ENCODE measurements around the gene EPHA5. TPM values are rescaled to one million over a fixed set of nuclear protein-coding genes. Genes with fewer than 3 reads are reported as not detected.

EPHA5 gene
- not detected for total RNA-seq
- long read RNA-seq: 0 reads

DNA sequence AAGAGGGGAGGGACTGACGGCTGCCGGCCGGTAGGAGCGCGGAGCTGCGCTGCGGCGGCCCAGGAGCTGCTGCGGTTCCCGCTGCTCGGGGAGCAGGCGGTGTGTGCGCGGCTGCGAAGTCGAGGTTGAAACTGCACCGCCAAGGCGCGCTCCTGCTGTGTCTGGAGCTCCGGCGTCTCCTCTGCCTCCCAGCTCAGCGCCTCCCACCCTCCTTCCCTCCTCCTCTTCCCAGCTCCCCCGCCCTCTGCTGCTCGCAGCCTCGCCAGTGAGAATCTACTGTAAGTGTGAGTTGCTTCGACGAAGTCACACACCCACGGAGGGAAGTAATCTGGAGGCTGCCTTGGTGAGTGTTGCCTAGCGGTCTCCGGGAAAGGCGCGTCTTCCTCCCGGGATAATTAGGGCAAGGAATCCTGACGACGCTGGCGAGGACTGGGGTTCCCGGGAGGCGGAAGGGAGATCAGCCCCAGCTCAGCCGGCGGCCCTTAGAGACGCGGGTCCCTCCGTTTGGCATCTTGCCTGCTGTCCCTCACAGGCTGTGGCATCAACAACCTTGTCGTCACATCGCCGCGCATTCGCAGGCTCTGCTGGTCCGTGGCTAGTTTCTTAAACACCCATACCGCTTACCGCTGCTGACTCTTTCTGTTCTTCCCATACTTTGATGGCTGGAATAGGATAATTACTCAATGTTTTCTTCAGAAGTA is at the start of gene EPHA5:
Gene EPHA5, minus strand, starts transcription at position 159 of the 701 bp plus-strand sequence. CDS start 747 bp downstream, outside the sequence.
- H3K4me1 ChIP-seq: peaks cover 0 to 22% (median 0%) of the 10 kb centered on the region in 4 donors
- ATAC-seq: peak; percentile 68 to 79 (median 71)
- H3K4me3 ChIP-seq: peak within 1 kb of the TSS in 1 of 3 donors; percentile 29
- peaks cover 0 to 28% of the 10 kb centered on the region in 2 donors for H3K27me3 ChIP-seq
- H3K9me3 ChIP-seq: no peaks in the 10 kb centered on the region
- H3K36me3 ChIP-seq: no peaks in the 10 kb centered on the region
- intact Hi-C loops (cut with DNase I): no loop called here
- 5% methylated on average over 18 of the region's 51 CpGs for WGBS (ENCODE audit: insufficient coverage, low coverage, low lambda C conversion rate, missing lambda C conversion rate)
- H3K27ac ChIP-seq: no peak within 1 kb of the TSS
- TF ChIP-seq CTCF (IDR thresholded peaks at IDR 0.05) (no peak), POLR2A (IDR thresholded peaks at IDR 0.05) (no peak)
- DNase-seq: peak in 2 of 3 donors; percentile 28 to 56

DNA sequence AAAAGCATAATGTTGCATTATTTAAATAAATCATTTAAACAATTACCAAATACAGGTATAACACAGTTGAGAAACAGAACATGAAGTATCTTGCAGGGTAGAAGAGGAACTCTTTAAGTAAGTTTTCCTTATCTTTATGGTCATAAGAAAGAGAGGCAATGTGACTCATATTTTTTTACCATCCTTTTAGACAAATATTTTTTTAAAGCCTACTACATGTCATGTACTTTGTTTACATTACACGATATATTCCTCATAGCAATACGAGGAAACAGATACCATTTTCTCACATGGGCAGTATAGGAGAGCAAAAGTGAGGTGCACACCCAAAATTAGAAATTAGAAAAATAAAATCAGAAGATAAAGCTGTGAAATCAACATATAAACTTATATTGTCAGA is 49.3 kb upstream of the EPHA5 start:
- TF ChIP-seq POLR2A (IDR thresholded peaks at IDR 0.05) (no peak), CTCF (IDR thresholded peaks at IDR 0.05) (no peak)
- no peak for DNase-seq
- 36% methylated on average over 2 of the region's 2 CpGs for WGBS (ENCODE audit: insufficient coverage, low coverage, low lambda C conversion rate, missing lambda C conversion rate)
- no peak overlapping the region for H3K4me3 ChIP-seq
- ATAC-seq: no peak
- H3K36me3 ChIP-seq: no peaks in the 10 kb centered on the region
- H3K9me3 ChIP-seq: no peaks in the 10 kb centered on the region
- H3K27ac ChIP-seq: no peak overlapping the region
- H3K27me3 ChIP-seq: no peaks in the 10 kb centered on the region
- intact Hi-C loops (cut with DNase I): no loop called here
- no peaks in the 10 kb centered on the region for H3K4me1 ChIP-seq

DNA sequence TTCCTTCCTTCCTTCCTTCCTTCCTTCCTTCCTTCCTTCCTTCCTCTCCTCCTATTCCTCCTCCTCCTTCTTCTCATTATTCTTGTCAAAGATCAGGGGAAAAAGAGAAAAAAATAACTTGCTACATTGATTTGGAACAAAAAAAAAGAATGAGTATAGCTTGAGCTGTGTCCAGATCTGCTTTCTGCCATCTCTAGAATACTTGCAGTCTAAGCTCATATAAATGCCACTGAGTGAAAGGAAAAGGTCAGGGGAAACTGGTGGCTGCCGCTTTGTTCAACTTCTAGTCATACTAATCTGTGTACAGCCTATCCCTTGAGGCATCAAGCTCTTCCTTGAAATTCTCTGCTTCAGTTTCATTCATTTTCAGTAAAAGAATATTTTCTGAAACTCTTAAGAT is 28.3 kb upstream of the EPHA5 start:
- no peak for DNase-seq
- no peak overlapping the region for H3K27ac ChIP-seq
- H3K4me3 ChIP-seq: no peak overlapping the region
- no peak for ATAC-seq
- no peaks in the 10 kb centered on the region for H3K36me3 ChIP-seq
- no peaks in the 10 kb centered on the region for H3K27me3 ChIP-seq
- H3K9me3 ChIP-seq: no peaks in the 10 kb centered on the region
- intact Hi-C loops (cut with DNase I): no loop called here
- H3K4me1 ChIP-seq: no peaks in the 10 kb centered on the region
- WGBS (ENCODE audit: insufficient coverage, low coverage, low lambda C conversion rate, missing lambda C conversion rate): 55% methylated on average over 1 of the region's 1 CpG
- TF ChIP-seq POLR2A (IDR thresholded peaks at IDR 0.05): no peak
- no peak for TF ChIP-seq CTCF (IDR thresholded peaks at IDR 0.05)

DNA sequence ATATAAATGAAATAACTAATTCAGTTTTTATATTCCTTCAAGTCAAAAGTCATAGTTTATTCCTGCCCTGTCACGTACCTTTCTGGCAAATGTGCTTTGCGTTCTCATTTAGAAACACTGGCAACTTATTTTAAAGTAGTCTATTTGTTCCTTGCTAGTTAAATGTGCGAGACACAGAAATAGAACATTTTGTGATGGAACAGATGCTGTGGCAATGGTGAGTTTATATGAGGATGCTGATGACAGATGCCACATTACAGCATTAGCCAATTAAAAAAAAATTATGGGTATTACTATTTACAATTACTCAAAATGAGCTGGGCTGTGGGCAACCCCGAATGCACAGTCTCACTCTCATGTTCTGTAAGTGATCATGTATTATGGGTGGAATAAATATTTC is 26.1 kb upstream of the EPHA5 start:
- no peak overlapping the region for H3K4me3 ChIP-seq
- no peaks in the 10 kb centered on the region for H3K4me1 ChIP-seq
- H3K27me3 ChIP-seq: no peaks in the 10 kb centered on the region
- no peak for DNase-seq
- H3K36me3 ChIP-seq: no peaks in the 10 kb centered on the region
- intact Hi-C loops (cut with DNase I): no loop called here
- no peak for ATAC-seq
- TF ChIP-seq CTCF (IDR thresholded peaks at IDR 0.05) (no peak), POLR2A (IDR thresholded peaks at IDR 0.05) (no peak)
- no peak overlapping the region for H3K27ac ChIP-seq
- WGBS (ENCODE audit: insufficient coverage, low coverage, low lambda C conversion rate, missing lambda C conversion rate): 46% methylated on average over 4 of the region's 4 CpGs
- H3K9me3 ChIP-seq: no peaks in the 10 kb centered on the region
